Measurements from ENCODE around the gene OLIG1. TPM values are rescaled to one million over a fixed set of nuclear protein-coding genes. Genes with fewer than 3 reads are reported as not detected.

The OLIG1 gene
- total and polyA plus RNA-seq, 2 of the 8 experiments (the other 6 are each of a cell fraction or from before 2014, with no cell fraction given), result 0.65 to 1.2 TPM

- Histone ChIP-seq H3K9me3 (ENCODE audit: insufficient read depth in 2 of 2, low read depth in 1 of 2, low read length in 1 of 2) (no peaks in the 10 kb centered on the region), H3K27me3 (replicated peaks in 1 of 4; ENCODE audit: control insufficient read depth in 3 of 4, extremely low read depth in 1 of 4, insufficient read depth in 3 of 4, low read length in 3 of 4) (peaks cover 56 to 71% (median 59%) of the 10 kb centered on the region in 4 experiments), H2BK120ac (replicated peaks; ENCODE audit: low read depth, low read length) (no peak overlapping the region), H2BK5ac (ENCODE audit: low read depth, low read length) (no peak overlapping the region), H3K36me3 (ENCODE audit: control insufficient read depth in 2 of 4, insufficient read depth in 4 of 4, low read length in 3 of 4) (no peaks in the 10 kb centered on the region), H3K56ac (replicated peaks; ENCODE audit: insufficient read length, low read depth, low read length) (no peak overlapping the region), H2AFZ (ENCODE audit: low read length) (no peak overlapping the region), H4K5ac (ENCODE audit: insufficient read length, low read depth, low read length) (no peak overlapping the region), H4K8ac (ENCODE audit: extremely low read depth, insufficient read depth, low read length) (no peak overlapping the region), H4K20me1 (replicated peaks in 1 of 2; ENCODE audit: control insufficient read depth in 1 of 2, insufficient read depth in 2 of 2, low read length in 2 of 2) (peaks cover 9 to 18% of the 10 kb centered on the region in 2 experiments), H4K91ac (replicated peaks; ENCODE audit: insufficient read length, low read length) (no peak overlapping the region), H3K79me1 (ENCODE audit: low read depth, low read length) (no peaks in the 10 kb centered on the region), H3K4ac (replicated peaks; ENCODE audit: insufficient read length, low read depth, low read length) (no peak overlapping the region), H2BK12ac (ENCODE audit: low read depth, low read length) (no peak overlapping the region), H3K9ac (replicated peaks in 1 of 4; ENCODE audit: extremely low read depth in 1 of 4, low read depth in 3 of 4, low read length in 3 of 4) (no peak overlapping the region), H3K79me2 (ENCODE audit: control insufficient read depth in 1 of 2, insufficient read depth in 2 of 2, low read length in 2 of 2) (no peaks in the 10 kb centered on the region), H2BK20ac (ENCODE audit: low read length) (no peak overlapping the region), H3K23ac (ENCODE audit: insufficient read length) (no peak overlapping the region), H3K23me2 (ENCODE audit: low read depth, low read length) (no peaks in the 10 kb centered on the region; the same call in 1 of the 2 replicates), H2BK15ac (ENCODE audit: low read length) (peak overlapping the region; percentile 25; the same call in 1 of the 2 replicates), H3K18ac (ENCODE audit: extremely low read depth, low read length) (no peak overlapping the region), H3K27ac (ENCODE audit: low read depth, low read length) (no peak overlapping the region), H3K4me3 (ENCODE audit: extremely low read depth in 1 of 4, insufficient read depth in 2 of 4, low read depth in 3 of 4, low read length in 4 of 4) (no peak overlapping the region), H3K4me2 (ENCODE audit: insufficient read depth in 1 of 2, low read depth in 2 of 2, low read length in 2 of 2) (peak overlapping the region in 1 of 2 experiments; percentile 27; a peak in 1 of 4 replicates), H2AK5ac (ENCODE audit: low read depth, low read length) (0 out of 2 replicates have a peak overlapping the region, but pooled peaks have one; percentile 16), H3K14ac (ENCODE audit: insufficient read length) (no peak overlapping the region), H3K4me1 (replicated peaks in 1 of 4; ENCODE audit: control insufficient read depth in 3 of 4, insufficient read depth in 4 of 4, low read length in 3 of 4) (peaks cover 3 to 28% (median 20%) of the 10 kb centered on the region in 4 experiments)
- TF ChIP-seq CTBP2 (IDR thresholded peaks at IDR 0.05; ENCODE audit: borderline replicate concordance, insufficient read depth, insufficient read length, low read length) (peak; percentile 62), TAF7 (optimal IDR thresholded peaks at IDR 0.05; ENCODE audit: borderline replicate concordance, low read depth, low read length) (no peak), POLR2AphosphoS5 (IDR thresholded peaks at IDR 0.05; ENCODE audit: low read depth, low read length) (no peak), TEAD4 (IDR thresholded peaks at IDR 0.05; ENCODE audit: low read depth, low read length) (no peak), TAF1 (IDR thresholded peaks at IDR 0.05; ENCODE audit: low read depth, low read length) (no peak)
- DNase-seq (ENCODE audit: low read depth in 1 of 2, low spot score in 2 of 2) (no peak), FAIRE-seq (no peak)
- POLR2A ChIA-PET (ENCODE audit: partially characterized antibody), result interaction anchor here (1.4 kb wide), 1 partner anchor 10 kb away, joined by 5 read pairs; the partner anchor contains the start of gene OLIG2
- CTCF ChIA-PET (ENCODE audit: partially characterized antibody), result interaction anchor here (1.5 to 2.2 kb wide), 3 partner anchors 9 to 26 kb away, joined by 4 to 7 read pairs (median 5); partner anchors contain the start of gene OLIG2
- WGBS, 2 experiments (ENCODE audit: extremely low coverage in 1 of 2, insufficient coverage in 1 of 2, insufficient read length in 1 of 2, insufficient replicate concordance in 2 of 2, low coverage in 1 of 2, low lambda C conversion rate in 2 of 2, missing lambda C conversion rate in 1 of 2), result 74% methylated on average over 1 of the region's 1 CpG; no CpG with 5 or more reads in 1 of the 2 experiments
Observed at GRCh38 chr21:33035147-33035546, 34.8 kb upstream of the OLIG1 start.

Measured in H1 (cell line).